ENCODE results near the gene C2orf15.

DNA sequence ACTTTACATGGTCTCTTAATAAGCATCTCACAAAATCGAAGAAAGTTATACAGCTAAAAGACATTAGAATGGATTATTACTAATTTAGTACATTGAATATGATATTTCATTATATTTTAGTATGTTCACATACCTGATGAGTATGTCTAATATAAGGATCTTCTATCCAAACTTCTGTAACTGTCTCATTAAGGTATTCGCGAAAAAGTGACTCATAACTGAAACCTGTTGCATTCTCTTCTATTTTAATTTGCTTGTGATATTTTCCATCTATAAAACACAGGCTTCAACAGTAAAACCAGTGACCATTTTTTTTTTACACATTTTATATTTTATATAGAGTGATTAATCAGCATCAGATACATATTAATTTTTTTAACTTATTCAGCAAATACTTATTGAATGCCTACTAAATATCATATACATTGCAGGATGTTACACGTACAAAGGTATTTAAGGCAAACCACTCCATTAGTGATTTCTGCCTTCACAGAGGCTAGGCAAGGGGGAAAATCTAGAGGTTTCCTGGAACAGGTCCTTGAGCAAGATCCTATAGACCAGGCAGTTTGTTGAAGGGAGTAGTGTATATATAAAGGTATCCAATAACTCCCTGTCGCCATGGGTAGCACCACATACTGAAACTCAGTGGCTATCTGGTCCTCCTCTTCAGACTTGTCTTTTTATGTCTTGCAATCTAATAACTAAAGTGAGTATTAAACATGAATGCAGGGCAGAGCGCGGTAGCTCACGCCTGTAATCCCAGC is 30.1 kb downstream of the C2orf15 start:
- TF ChIP-seq, protein P1, sequence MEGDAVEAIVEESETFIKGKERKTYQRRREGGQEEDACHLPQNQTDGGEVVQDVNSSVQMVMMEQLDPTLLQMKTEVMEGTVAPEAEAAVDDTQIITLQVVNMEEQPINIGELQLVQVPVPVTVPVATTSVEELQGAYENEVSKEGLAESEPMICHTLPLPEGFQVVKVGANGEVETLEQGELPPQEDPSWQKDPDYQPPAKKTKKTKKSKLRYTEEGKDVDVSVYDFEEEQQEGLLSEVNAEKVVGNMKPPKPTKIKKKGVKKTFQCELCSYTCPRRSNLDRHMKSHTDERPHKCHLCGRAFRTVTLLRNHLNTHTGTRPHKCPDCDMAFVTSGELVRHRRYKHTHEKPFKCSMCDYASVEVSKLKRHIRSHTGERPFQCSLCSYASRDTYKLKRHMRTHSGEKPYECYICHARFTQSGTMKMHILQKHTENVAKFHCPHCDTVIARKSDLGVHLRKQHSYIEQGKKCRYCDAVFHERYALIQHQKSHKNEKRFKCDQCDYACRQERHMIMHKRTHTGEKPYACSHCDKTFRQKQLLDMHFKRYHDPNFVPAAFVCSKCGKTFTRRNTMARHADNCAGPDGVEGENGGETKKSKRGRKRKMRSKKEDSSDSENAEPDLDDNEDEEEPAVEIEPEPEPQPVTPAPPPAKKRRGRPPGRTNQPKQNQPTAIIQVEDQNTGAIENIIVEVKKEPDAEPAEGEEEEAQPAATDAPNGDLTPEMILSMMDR (IDR thresholded peaks at IDR 0.05; ENCODE audit: poor library complexity) = no peak
- TF ChIP-seq EZH2 (IDR thresholded peaks at IDR 0.05; ENCODE audit: borderline replicate concordance) (no peak), EZH2phosphoT487 (IDR thresholded peaks at IDR 0.05; ENCODE audit: low read depth, severe bottlenecking, unreplicated experiment) (no peak)

All from hepatocyte (in vitro differentiated cells).